HepG2 (cell line): Measurements from ENCODE around the gene OR10A2. TPM values are rescaled to one million over a fixed set of nuclear protein-coding genes. Genes with fewer than 3 reads are reported as not detected.

Experiments used
- ATAC-seq: fragments of 200-7000 bp; cut with Tn5 transposase; 3 replicates; pipeline ENCODE4 v1.9.1; 2020; ENCODE audit warnings: mild to moderate bottlenecking, moderate library complexity
- BruUV-seq: library from RNA; stranded (reverse); fragments of 400-500 nt; replicated peaks from 2 replicates; lab custom pipeline; 2021; lab: Mats Ljungman, UMichigan
- CTCF ChIA-PET: fragments of 300-600 bp; formaldehyde crosslinking; extraction: SDS; loops from one replicate; lab custom pipeline; 2021; ENCODE audit warnings: low total read pairs, inconsistent platforms, low intra/inter-chr PET ratio; lab: Yijun Ruan, JAX
- POLR2A ChIA-PET: fragments of 350-600 bp; sonication (Branson Sonifier 250); formaldehyde crosslinking; loops from one replicate; lab custom pipeline; 2020; ENCODE audit warnings: antibody characterized with exemption, inconsistent platforms; lab: Yijun Ruan, JAX
- DNase-seq: peaks from one replicate; pipeline ENCODE4 v3.0.0-alpha.2; 2015; ENCODE audit warnings: low spot score
- FAIRE-seq: peaks from 3 replicates; lab custom pipeline; 2011; peaks lifted over from hg19 to GRCh38; lab: Jason Lieb, UNC
- H2AFZ ChIP-seq: one replicate; pipeline ENCODE4 v1.6.1; 2011; ENCODE audit warnings: low read length, inconsistent platforms
- H3K27ac ChIP-seq: fragments of 300-600 bp; 3 replicates; pipeline ENCODE4 v1.8.0; 2011; ENCODE audit warnings: mixed run types, mild to moderate bottlenecking, mixed read lengths, low read length, inconsistent platforms; ENCODE audit not compliant: insufficient read depth; ENCODE audit errors: extremely low read length
- H3K27me3 ChIP-seq, 2 experiments: fragments of 200-600 bp in 1 of 2; 2 replicates in 1 of 2; 3 replicates in 1 of 2; pipeline versions ENCODE4 v1.6.0 to v1.8.0; 2011; ENCODE audit warnings: low read length in 2 of 2, mild to moderate bottlenecking in 2 of 2, moderate library complexity in 2 of 2, inconsistent platforms in 1 of 2; ENCODE audit not compliant: insufficient read depth in 2 of 2, control insufficient read depth in 1 of 2
- H3K36me3 ChIP-seq, 2 experiments: fragments of 200-600 bp in 1 of 2; replicated peaks in 1 of 2; 2 replicates in 1 of 2; 3 replicates in 1 of 2; pipeline versions ENCODE4 v1.5.1 to v1.8.0; 2011; ENCODE audit warnings: low read length in 2 of 2, inconsistent platforms in 1 of 2; ENCODE audit not compliant: insufficient read depth in 2 of 2, control insufficient read depth in 1 of 2
- H3K4me1 ChIP-seq: 2 replicates; pipeline ENCODE4 v1.5.1; 2012; ENCODE audit warnings: low read length, inconsistent platforms; ENCODE audit not compliant: insufficient read depth
- H3K4me2 ChIP-seq: 2 replicates; pipeline ENCODE4 v1.6.0; 2011; ENCODE audit warnings: low read depth, low read length, inconsistent platforms
- H3K4me3 ChIP-seq, 3 experiments: fragments of 200-600 bp in 1 of 3; sonication (generic), shearing (Covaris generic) in 1 of 3; replicated peaks in 1 of 3; 2 replicates each; pipeline ENCODE4 v1.5.1; 2011 to 2016; ENCODE audit warnings: low read length in 3 of 3, inconsistent platforms in 2 of 3, low read depth in 2 of 3, mild to moderate bottlenecking in 2 of 3, control low read depth in 1 of 3, mixed read lengths in 1 of 3; ENCODE audit not compliant: insufficient read depth in 1 of 3
- H3K79me2 ChIP-seq: one replicate; pipeline ENCODE4 v1.6.1; 2011; ENCODE audit warnings: low read length, inconsistent platforms; ENCODE audit not compliant: insufficient read depth
- H3K9ac ChIP-seq: 2 replicates; pipeline ENCODE4 v1.6.0; 2011; ENCODE audit warnings: mild to moderate bottlenecking, low read depth, low read length, inconsistent platforms; ENCODE audit not compliant: insufficient read depth
- H3K9me3 ChIP-seq: 2 replicates; pipeline ENCODE4 v1.5.1; 2012; ENCODE audit warnings: mild to moderate bottlenecking, low read length
- H4K20me1 ChIP-seq: 2 replicates; pipeline ENCODE4 v1.6.0; 2011; ENCODE audit warnings: inconsistent platforms, mild to moderate bottlenecking, low read length, moderate library complexity; ENCODE audit not compliant: insufficient read depth
- GLI4 ChIP-seq: sonication (generic); formaldehyde crosslinking; IDR thresholded peaks from 2 replicates; pipeline ENCODE4 v1.5.1; 2020; ENCODE audit warnings: missing genetic modification reagents, mild to moderate bottlenecking, moderate library complexity, borderline replicate concordance
- HNRNPH1 ChIP-seq: fragments of 200-400 bp; formaldehyde crosslinking; optimal IDR thresholded peaks from 2 replicates; pipeline ENCODE3; 2017; ENCODE audit warnings: mild to moderate bottlenecking, low read depth, low read length
- ZFP1 ChIP-seq: IDR thresholded peaks from 2 replicates; pipeline ENCODE4 v1.6.1; 2016
- ZNF703 ChIP-seq: sonication (generic); formaldehyde crosslinking; IDR thresholded peaks from 2 replicates; pipeline ENCODE4 v1.5.1; 2020; ENCODE audit warnings: missing genetic modification reagents, mild to moderate bottlenecking, moderate library complexity, borderline replicate concordance
- ZNF792 ChIP-seq: IDR thresholded peaks from 2 replicates; pipeline ENCODE4 v1.6.1; 2016
- ZNF883 ChIP-seq: sonication (generic); formaldehyde crosslinking; IDR thresholded peaks from 2 replicates; pipeline ENCODE4 v1.5.1; 2020; ENCODE audit warnings: mild to moderate bottlenecking, missing genetic modification reagents; ENCODE audit errors: not compliant biosample characterization
- ZSCAN30 ChIP-seq: sonication (generic); formaldehyde crosslinking; IDR thresholded peaks from 2 replicates; pipeline ENCODE4 v1.5.0; 2020; ENCODE audit warnings: mild to moderate bottlenecking, missing genetic modification reagents
- ZSCAN9 ChIP-seq: IDR thresholded peaks from 2 replicates; pipeline ENCODE4 v1.6.1; 2016; ENCODE audit warnings: borderline replicate concordance
- WGBS: methylation state at CpG from one replicate; pipeline ENCODE4 v1.1.6; 2017; ENCODE audit warnings: low lambda C conversion rate; 5-methylcytosine and 5-hydroxymethylcytosine counted together
- in situ Hi-C: cut with HindIII; loops from 2 replicates; pipeline ENCODE4 v1.10.0; 2017; ENCODE audit warnings: low pct_unique_long_range_greater_than_20kb; ENCODE audit not compliant: extremely low pct_ligation_motif_present
- intact Hi-C: fragments of 100-400 bp; cut with micrococcal nuclease; formaldehyde crosslinking; loops from one replicate; pipeline ENCODE4 v1.10.0; 2022; ENCODE audit not compliant: unreplicated experiment
- polyA plus RNA-seq, 8 experiments: library from polyadenylated mRNA; depleted of rRNA in 3 of 8; stranded (reverse) in 7 of 8; unstranded in 1 of 8; fragments of >200 nt; fragmentation: Illumina TruSeq in 4 of 8; extraction: Trizol in 4 of 8; gene quantifications; 2 replicates each; pipeline versions ENCODE4 v1.2.1 to v1.2.3, GENCODE V29; 2011 to 2016; ENCODE audit warnings: low read depth in 4 of 8, missing spikeins in 1 of 8, mixed read lengths in 1 of 8; ENCODE audit not compliant: insufficient read depth in 1 of 8
- total RNA-seq, 5 experiments: library from RNA; depleted of rRNA; stranded (reverse); fragments of >200 nt; fragmentation: Illumina TruSeq; extraction: Trizol; gene quantifications; 2 replicates each; pipeline ENCODE4 v1.2.3, GENCODE V29; 2016; ENCODE audit warnings: low read depth in 1 of 5
- TF ChIP-seq, protein P1 (sequence below): sonication (generic); formaldehyde crosslinking; IDR thresholded peaks from 2 replicates; pipeline ENCODE4 v1.9.0; 2021; ENCODE audit warnings: missing genetic modification reagents, borderline replicate concordance
- TF ChIP-seq, protein P2 (sequence below): sonication (generic); formaldehyde crosslinking; IDR thresholded peaks from 2 replicates; pipeline ENCODE4 v1.4.0; 2020; ENCODE audit warnings: mild to moderate bottlenecking, missing genetic modification reagents
- TF ChIP-seq, protein P3 (sequence below): sonication (generic); formaldehyde crosslinking; IDR thresholded peaks from 2 replicates; pipeline ENCODE4 v1.5.0; 2020; ENCODE audit warnings: mild to moderate bottlenecking, missing genetic modification reagents
- TF ChIP-seq, protein P4 (sequence below): conservative IDR thresholded peaks from 2 replicates; pipeline ENCODE4 v1.6.1; 2018; ENCODE audit warnings: missing genetic modification reagents
- TF ChIP-seq, protein P5 (sequence below): IDR thresholded peaks from 2 replicates; pipeline ENCODE4 v1.6.1; 2016; ENCODE audit warnings: low read depth

The OR10A2 gene
- total and polyA plus RNA-seq, 2 of the 13 experiments (the other 11 are each of a cell fraction or from before 2014, with no cell fraction given): not detected

DNA sequence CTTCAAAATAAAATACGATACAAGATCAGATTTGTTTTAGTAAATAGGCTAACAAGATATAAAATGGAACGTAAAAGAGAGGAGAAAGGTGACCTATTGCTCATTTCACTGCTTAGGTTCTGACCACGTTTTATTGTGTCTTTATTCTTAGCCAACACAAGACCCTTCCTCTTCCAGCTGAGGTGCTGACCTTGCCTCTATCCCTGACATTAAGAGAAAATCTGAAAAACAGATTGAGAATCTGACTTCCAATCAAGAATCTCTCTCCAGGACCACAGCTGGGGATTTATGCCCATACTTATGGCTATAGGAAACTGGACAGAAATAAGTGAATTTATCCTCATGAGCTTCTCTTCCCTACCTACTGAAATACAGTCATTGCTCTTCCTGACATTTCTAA is 17.5 kb upstream of the OR10A2 start, which contains the start of gene OR10A5 (continued):
- TF ChIP-seq, protein P1, sequence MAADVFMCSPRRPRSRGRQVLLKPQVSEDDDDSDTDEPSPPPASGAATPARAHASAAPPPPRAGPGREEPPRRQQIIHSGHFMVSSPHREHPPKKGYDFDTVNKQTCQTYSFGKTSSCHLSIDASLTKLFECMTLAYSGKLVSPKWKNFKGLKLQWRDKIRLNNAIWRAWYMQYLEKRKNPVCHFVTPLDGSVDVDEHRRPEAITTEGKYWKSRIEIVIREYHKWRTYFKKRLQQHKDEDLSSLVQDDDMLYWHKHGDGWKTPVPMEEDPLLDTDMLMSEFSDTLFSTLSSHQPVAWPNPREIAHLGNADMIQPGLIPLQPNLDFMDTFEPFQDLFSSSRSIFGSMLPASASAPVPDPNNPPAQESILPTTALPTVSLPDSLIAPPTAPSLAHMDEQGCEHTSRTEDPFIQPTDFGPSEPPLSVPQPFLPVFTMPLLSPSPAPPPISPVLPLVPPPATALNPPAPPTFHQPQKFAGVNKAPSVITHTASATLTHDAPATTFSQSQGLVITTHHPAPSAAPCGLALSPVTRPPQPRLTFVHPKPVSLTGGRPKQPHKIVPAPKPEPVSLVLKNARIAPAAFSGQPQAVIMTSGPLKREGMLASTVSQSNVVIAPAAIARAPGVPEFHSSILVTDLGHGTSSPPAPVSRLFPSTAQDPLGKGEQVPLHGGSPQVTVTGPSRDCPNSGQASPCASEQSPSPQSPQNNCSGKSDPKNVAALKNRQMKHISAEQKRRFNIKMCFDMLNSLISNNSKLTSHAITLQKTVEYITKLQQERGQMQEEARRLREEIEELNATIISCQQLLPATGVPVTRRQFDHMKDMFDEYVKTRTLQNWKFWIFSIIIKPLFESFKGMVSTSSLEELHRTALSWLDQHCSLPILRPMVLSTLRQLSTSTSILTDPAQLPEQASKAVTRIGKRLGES: no peak
- TF ChIP-seq, protein P2, sequence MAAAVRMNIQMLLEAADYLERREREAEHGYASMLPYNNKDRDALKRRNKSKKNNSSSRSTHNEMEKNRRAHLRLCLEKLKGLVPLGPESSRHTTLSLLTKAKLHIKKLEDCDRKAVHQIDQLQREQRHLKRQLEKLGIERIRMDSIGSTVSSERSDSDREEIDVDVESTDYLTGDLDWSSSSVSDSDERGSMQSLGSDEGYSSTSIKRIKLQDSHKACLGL (CRISPR knock-in tag): no peak
- TF ChIP-seq, protein P3, sequence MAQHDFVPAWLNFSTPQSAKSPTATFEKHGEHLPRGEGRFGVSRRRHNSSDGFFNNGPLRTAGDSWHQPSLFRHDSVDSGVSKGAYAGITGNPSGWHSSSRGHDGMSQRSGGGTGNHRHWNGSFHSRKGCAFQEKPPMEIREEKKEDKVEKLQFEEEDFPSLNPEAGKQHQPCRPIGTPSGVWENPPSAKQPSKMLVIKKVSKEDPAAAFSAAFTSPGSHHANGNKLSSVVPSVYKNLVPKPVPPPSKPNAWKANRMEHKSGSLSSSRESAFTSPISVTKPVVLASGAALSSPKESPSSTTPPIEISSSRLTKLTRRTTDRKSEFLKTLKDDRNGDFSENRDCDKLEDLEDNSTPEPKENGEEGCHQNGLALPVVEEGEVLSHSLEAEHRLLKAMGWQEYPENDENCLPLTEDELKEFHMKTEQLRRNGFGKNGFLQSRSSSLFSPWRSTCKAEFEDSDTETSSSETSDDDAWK (CRISPR knock-in tag): no peak
- TF ChIP-seq GLI4 (no peak), ZFP1 (CRISPR knock-in tag) (no peak), ZSCAN30 (CRISPR knock-in tag) (no peak)

DNA sequence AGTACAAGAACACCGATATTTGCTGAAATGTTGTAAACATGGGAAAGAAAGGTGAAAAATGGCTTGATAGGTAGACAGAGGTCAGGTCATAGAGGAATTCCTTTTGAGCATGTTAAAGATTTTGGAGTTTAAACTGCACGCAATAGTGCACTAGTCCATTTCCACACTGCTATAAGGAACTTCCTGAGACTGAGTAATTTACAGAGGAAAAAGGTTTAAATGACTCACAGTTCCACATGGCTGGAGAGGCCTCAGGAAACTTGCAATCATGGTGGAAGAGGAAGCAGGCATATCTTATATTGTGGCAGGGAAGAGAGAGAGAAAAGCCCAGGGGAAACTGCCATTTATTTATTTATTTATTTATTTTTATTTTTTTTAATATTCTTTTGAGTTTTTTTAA is 12.3 kb upstream of the OR10A2 start:
- 0 out of 2 replicates have a peak, but pooled peaks cover 3% of the 10 kb centered on the region for H3K9me3 ChIP-seq
- in situ Hi-C loops (no loop called here), intact Hi-C loops (no loop called here)
- no TSS peak for BruUV-seq
- H3K27ac ChIP-seq: no peak overlapping the region
- no peak for ATAC-seq
- POLR2A ChIA-PET: no interaction called here
- FAIRE-seq: no peak
- no peaks in the 10 kb centered on the region for H3K79me2 ChIP-seq
- no peak overlapping the region for H3K4me2 ChIP-seq
- no peak overlapping the region for H3K9ac ChIP-seq
- 46% methylated on average over 2 of the region's 2 CpGs for WGBS
- CTCF ChIA-PET: no interaction called here
- H3K27me3 ChIP-seq: peaks cover 0 to 1% of the 10 kb centered on the region in 2 experiments; a peak in 1 of 5 replicates
- TF ChIP-seq ZNF883: no peak
- no peak for TF ChIP-seq ZNF703 (CRISPR knock-in tag)
- TF ChIP-seq, protein P4, sequence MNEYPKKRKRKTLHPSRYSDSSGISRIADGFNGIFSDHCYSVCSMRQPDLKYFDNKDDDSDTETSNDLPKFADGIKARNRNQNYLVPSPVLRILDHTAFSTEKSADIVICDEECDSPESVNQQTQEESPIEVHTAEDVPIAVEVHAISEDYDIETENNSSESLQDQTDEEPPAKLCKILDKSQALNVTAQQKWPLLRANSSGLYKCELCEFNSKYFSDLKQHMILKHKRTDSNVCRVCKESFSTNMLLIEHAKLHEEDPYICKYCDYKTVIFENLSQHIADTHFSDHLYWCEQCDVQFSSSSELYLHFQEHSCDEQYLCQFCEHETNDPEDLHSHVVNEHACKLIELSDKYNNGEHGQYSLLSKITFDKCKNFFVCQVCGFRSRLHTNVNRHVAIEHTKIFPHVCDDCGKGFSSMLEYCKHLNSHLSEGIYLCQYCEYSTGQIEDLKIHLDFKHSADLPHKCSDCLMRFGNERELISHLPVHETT: no peak
- TF ChIP-seq, protein P5, sequence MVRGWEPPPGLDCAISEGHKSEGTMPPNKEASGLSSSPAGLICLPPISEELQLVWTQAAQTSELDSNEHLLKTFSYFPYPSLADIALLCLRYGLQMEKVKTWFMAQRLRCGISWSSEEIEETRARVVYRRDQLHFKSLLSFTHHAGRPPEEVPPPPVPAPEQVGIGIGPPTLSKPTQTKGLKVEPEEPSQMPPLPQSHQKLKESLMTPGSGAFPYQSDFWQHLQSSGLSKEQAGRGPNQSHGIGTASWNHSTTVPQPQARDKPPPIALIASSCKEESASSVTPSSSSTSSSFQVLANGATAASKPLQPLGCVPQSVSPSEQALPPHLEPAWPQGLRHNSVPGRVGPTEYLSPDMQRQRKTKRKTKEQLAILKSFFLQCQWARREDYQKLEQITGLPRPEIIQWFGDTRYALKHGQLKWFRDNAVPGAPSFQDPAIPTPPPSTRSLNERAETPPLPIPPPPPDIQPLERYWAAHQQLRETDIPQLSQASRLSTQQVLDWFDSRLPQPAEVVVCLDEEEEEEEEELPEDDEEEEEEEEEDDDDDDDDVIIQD: no peak
- no peak for TF ChIP-seq ZSCAN9 (CRISPR knock-in tag)
- TF ChIP-seq HNRNPH1: no peak
- no peak for TF ChIP-seq ZNF792 (CRISPR knock-in tag)
- H2AFZ ChIP-seq: no peak overlapping the region
- DNase-seq: no peak
- H3K36me3 ChIP-seq: no peaks in the 10 kb centered on the region
- no peaks in the 10 kb centered on the region for H4K20me1 ChIP-seq
- H3K4me3 ChIP-seq: no peak overlapping the region
- H3K4me1 ChIP-seq: no peaks in the 10 kb centered on the region
